Measurements from ENCODE around the gene SLC10A4. TPM values are rescaled to one million over a fixed set of nuclear protein-coding genes. Genes with fewer than 3 reads are reported as not detected.
"Not testable (repeated sequence)": the region's sequence is repeated elsewhere in the genome, so short reads cannot be mapped to it uniquely, and the experiment has no call there.

Gene SLC10A4, protein sequence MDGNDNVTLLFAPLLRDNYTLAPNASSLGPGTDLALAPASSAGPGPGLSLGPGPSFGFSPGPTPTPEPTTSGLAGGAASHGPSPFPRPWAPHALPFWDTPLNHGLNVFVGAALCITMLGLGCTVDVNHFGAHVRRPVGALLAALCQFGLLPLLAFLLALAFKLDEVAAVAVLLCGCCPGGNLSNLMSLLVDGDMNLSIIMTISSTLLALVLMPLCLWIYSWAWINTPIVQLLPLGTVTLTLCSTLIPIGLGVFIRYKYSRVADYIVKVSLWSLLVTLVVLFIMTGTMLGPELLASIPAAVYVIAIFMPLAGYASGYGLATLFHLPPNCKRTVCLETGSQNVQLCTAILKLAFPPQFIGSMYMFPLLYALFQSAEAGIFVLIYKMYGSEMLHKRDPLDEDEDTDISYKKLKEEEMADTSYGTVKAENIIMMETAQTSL
- total RNA-seq = under 1 TPM in 2 of 4 donors, not detected in 2; 0.26 to 0.34 TPM

DNA sequence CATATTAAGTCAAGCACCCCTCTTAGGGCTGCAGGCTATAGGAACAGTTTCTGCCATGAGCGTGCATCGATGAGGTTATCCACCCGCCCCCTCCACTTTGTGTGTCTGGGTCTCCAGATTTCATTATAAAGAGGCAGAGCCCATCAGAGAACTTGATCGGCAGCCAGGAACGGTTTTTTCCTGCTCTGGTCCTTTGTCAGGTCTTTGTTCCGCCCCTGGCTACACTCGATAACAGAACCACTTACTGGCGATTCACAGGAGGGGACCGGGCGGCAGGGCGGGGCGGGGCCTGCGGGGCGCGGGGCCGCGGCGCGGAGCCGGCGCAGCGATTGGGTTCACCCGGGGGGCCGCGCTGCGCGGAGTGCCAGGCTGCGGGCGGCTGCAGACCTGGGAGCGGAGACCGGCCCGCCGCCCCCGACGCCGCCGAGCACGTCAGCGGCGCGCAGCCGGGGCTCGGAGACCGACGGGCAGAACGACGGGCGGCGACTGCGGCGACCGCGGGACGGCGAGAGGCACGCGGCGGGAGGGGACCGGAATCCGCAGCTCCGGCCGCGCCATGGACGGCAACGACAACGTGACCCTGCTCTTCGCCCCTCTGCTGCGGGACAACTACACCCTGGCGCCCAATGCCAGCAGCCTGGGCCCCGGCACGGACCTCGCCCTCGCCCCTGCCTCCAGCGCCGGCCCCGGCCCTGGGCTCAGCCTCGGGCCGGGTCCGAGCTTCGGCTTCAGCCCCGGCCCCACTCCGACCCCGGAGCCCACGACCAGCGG lies at the start of gene SLC10A4:
SLC10A4 (plus strand) TSS at position 338 of the 771 bp plus-strand sequence; CDS start at position 557, 219 bp downstream.
- Histone ChIP-seq H3K4me1 (peaks cover 13% of the 10 kb centered on the region), H3K36me3 (no peaks in the 10 kb centered on the region), H3K9me3 (no peaks in the 10 kb centered on the region), H3K27me3 (peaks cover 48% of the 10 kb centered on the region), H3K4me3 (peak within 1 kb of the TSS; percentile 52), H3K27ac (no peak within 1 kb of the TSS)
- 10% methylated on average over 15 of the region's 85 CpGs for WGBS
- no peak for DNase-seq (ENCODE audit: low spot score in 2 of 2)
- TF ChIP-seq POLR2AphosphoS5 (IDR thresholded peaks at IDR 0.05) (no peak), POLR2A (IDR thresholded peaks at IDR 0.05) (no peak), EP300 (IDR thresholded peaks at IDR 0.05) (no peak)
- TF ChIP-seq, protein P1, sequence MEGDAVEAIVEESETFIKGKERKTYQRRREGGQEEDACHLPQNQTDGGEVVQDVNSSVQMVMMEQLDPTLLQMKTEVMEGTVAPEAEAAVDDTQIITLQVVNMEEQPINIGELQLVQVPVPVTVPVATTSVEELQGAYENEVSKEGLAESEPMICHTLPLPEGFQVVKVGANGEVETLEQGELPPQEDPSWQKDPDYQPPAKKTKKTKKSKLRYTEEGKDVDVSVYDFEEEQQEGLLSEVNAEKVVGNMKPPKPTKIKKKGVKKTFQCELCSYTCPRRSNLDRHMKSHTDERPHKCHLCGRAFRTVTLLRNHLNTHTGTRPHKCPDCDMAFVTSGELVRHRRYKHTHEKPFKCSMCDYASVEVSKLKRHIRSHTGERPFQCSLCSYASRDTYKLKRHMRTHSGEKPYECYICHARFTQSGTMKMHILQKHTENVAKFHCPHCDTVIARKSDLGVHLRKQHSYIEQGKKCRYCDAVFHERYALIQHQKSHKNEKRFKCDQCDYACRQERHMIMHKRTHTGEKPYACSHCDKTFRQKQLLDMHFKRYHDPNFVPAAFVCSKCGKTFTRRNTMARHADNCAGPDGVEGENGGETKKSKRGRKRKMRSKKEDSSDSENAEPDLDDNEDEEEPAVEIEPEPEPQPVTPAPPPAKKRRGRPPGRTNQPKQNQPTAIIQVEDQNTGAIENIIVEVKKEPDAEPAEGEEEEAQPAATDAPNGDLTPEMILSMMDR (IDR thresholded peaks at IDR 0.05) = no peak

DNA sequence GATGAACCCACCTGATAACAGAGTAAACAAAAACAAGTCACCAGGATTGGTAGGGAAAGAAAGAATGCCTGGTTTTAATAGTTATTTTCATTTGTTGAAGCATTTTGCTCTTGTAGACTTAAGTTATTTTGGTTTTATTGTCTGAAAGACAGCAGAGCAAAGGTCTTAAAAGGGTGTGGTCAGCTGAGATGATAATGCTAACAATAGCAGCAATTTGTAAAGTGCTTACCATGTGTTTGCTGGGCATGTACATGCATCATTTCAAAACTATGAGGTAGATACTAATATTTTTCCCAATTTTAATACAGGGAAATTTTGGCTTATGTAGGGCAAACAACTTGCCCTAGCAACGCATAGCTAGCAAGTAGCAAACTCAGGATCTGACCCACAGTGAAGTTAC lies 46.8 kb upstream of the SLC10A4 start:
- no peaks in the 10 kb centered on the region for H3K36me3 ChIP-seq
- H3K4me1 ChIP-seq = no peaks in the 10 kb centered on the region
- WGBS = 92% methylated on average over 1 of the region's 1 CpG
- DNase-seq (ENCODE audit: low spot score in 2 of 2) = no peak
- no peaks in the 10 kb centered on the region for H3K27me3 ChIP-seq
- no peaks in the 10 kb centered on the region for H3K9me3 ChIP-seq
- no peak overlapping the region for H3K4me3 ChIP-seq
- TF ChIP-seq, protein P1 (IDR thresholded peaks at IDR 0.05) = no peak
- no peak for TF ChIP-seq POLR2AphosphoS5 (IDR thresholded peaks at IDR 0.05)
- no peak for TF ChIP-seq EP300 (IDR thresholded peaks at IDR 0.05)
- TF ChIP-seq POLR2A (IDR thresholded peaks at IDR 0.05) = no peak
- no peak overlapping the region for H3K27ac ChIP-seq

DNA sequence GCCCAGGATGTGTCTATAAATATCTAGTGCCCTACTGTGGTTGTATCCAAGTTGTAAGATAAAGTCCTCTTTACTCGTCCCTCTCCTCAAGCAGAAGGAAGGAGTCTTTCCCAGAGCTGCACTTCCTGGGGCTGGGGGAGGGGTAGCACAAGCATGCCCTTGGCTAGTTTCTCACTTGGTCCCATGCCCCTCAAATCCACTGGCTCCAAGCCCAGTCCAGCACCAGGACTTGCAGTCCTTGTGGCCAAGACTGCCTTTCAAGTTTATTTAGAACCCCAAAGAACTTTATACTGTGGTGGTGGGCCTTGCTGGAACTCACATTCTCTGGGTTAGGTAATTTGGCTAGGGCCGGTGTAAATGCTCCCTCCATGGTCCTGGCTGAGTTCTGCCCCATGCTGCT lies 43.2 kb upstream of the SLC10A4 start:
- TF ChIP-seq POLR2AphosphoS5 (IDR thresholded peaks at IDR 0.05) (no peak), POLR2A (IDR thresholded peaks at IDR 0.05) (no peak), EP300 (IDR thresholded peaks at IDR 0.05) (no peak)
- TF ChIP-seq, protein P1 (IDR thresholded peaks at IDR 0.05) = no peak
- DNase-seq (ENCODE audit: low spot score in 2 of 2) = no peak
- Histone ChIP-seq H3K4me3 (no peak overlapping the region), H3K27ac (no peak overlapping the region), H3K4me1 (no peaks in the 10 kb centered on the region), H3K27me3 (no peaks in the 10 kb centered on the region), H3K9me3 (no peaks in the 10 kb centered on the region), H3K36me3 (no peaks in the 10 kb centered on the region)
- WGBS = 85% methylated on average over 2 of the region's 2 CpGs

DNA sequence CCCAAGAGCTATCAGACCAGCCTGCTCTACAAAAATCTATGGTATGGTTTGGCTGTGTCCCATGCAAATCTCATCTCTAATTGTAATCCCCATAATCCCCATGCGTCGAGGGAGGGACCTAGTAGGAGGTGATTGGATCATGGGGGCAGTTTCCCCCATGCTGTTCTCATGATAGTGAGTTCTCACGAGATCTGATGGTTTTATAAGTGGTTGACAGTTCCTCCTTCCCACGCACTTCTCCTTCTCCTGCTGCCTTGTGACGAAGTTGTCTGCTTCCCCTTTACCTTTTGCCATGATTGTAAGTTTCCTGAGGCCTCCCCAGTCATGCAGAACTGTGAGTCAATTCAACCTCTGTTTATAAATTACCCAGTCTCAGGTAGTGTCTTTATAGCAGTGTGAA lies 42.2 kb upstream of the SLC10A4 start:
- 72% methylated on average over 5 of the region's 5 CpGs for WGBS
- H3K27me3 ChIP-seq; H3K27ac ChIP-seq; H3K4me1 ChIP-seq; H3K4me3 ChIP-seq; DNase-seq (ENCODE audit: low spot score in 2 of 2); H3K9me3 ChIP-seq; H3K36me3 ChIP-seq: not testable (repeated sequence)

DNA sequence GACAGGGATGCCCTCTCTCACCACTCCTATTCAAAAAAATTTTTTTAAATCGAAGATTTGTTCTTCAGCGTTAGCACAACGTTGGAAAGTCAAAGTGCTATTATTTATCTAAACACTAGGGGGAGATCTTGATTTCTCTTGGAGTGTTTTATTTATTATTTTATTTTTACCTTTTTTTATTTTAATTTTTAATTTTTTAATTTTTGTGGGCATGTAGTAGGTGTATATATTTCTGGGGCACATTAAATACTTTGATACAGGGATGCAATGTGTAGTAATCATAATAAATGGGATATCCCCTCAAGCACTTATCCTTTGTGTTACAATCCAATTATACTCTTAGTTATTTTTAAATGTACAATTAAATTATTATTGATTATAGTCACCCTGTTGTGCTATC lies 37.4 kb upstream of the SLC10A4 start:
- Histone ChIP-seq H3K36me3 (no peaks in the 10 kb centered on the region), H3K9me3 (no peaks in the 10 kb centered on the region), H3K27ac (no peak overlapping the region), H3K4me1 (no peaks in the 10 kb centered on the region), H3K4me3 (no peak overlapping the region), H3K27me3 (no peaks in the 10 kb centered on the region)
- TF ChIP-seq, protein P1 (IDR thresholded peaks at IDR 0.05) = peak in 1 of 2 donors; percentile 49
- TF ChIP-seq POLR2AphosphoS5 (IDR thresholded peaks at IDR 0.05) = no peak
- no peak for DNase-seq (ENCODE audit: low spot score in 2 of 2)
- 6% methylated on average over 3 of the region's 3 CpGs for WGBS
